Osteocyte (in vitro differentiated cells): Measurements from ENCODE around the gene PLEK. TPM values are rescaled to one million over a fixed set of nuclear protein-coding genes. Genes with fewer than 3 reads are reported as not detected.

Experiments used
- DNase-seq: peaks from one replicate; pipeline ENCODE4 v3.0.0; 2021; ENCODE audit warnings: mixed read lengths; ENCODE audit not compliant: unreplicated experiment; ENCODE audit errors: extremely low spot score
- H3K27ac Mint-ChIP-seq: one replicate; pipeline ENCODE4 v1.8.0; 2021; ENCODE audit warnings: mild to moderate bottlenecking, mixed read lengths; ENCODE audit not compliant: unreplicated experiment
- H3K27me3 Mint-ChIP-seq: one replicate; pipeline ENCODE4 v1.8.0; 2021; ENCODE audit warnings: mixed read lengths; ENCODE audit not compliant: unreplicated experiment
- H3K36me3 Mint-ChIP-seq: one replicate; pipeline ENCODE4 v1.8.0; 2021; ENCODE audit warnings: mixed read lengths; ENCODE audit not compliant: unreplicated experiment
- H3K4me1 Mint-ChIP-seq: one replicate; pipeline ENCODE4 v1.8.0; 2021; ENCODE audit warnings: mixed read lengths; ENCODE audit not compliant: unreplicated experiment
- H3K4me3 Mint-ChIP-seq: one replicate; pipeline ENCODE4 v1.8.0; 2021; ENCODE audit warnings: mild to moderate bottlenecking, moderate library complexity, mixed read lengths; ENCODE audit not compliant: unreplicated experiment
- H3K9me3 Mint-ChIP-seq: one replicate; pipeline ENCODE4 v1.8.0; 2021; ENCODE audit warnings: mixed read lengths; ENCODE audit not compliant: unreplicated experiment
- total RNA-seq: library from RNA; stranded (reverse); gene quantifications from 2 replicates; pipeline ENCODE4 v1.2.1, GENCODE V29; 2021
- TF ChIP-seq, protein P1 (sequence below): fragments of 200-600 bp; sonication (generic); IDR thresholded peaks from 2 replicates; pipeline ENCODE4 v1.5.0; 2021; ENCODE audit warnings: antibody characterized with exemption, mild to moderate bottlenecking, moderate library complexity

The PLEK gene
- total RNA-seq, 1 donor from 2014 or later = 0.19 TPM

DNA sequence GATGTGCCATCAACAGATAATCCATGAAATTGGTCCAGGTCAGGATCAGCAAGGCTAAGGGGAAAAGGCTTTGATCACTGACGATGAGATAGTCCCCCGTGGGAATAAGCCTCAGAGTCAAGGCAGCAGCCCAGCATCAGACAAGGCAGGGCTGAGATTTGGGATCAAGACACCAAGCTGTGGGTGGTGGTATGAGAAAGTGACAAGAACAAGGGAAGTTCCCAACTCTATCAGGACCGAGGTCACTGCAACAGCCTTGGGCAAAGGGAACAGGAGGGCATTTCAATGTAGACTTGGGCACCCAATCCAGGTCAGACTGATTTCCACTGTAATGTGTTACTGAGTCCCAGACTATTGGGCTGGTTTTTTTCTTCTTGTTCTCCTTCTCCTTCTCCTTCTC lies 18.7 kb downstream of the PLEK start:
- H3K9me3 Mint-ChIP-seq = no peaks in the 10 kb centered on the region
- TF ChIP-seq, protein P1, sequence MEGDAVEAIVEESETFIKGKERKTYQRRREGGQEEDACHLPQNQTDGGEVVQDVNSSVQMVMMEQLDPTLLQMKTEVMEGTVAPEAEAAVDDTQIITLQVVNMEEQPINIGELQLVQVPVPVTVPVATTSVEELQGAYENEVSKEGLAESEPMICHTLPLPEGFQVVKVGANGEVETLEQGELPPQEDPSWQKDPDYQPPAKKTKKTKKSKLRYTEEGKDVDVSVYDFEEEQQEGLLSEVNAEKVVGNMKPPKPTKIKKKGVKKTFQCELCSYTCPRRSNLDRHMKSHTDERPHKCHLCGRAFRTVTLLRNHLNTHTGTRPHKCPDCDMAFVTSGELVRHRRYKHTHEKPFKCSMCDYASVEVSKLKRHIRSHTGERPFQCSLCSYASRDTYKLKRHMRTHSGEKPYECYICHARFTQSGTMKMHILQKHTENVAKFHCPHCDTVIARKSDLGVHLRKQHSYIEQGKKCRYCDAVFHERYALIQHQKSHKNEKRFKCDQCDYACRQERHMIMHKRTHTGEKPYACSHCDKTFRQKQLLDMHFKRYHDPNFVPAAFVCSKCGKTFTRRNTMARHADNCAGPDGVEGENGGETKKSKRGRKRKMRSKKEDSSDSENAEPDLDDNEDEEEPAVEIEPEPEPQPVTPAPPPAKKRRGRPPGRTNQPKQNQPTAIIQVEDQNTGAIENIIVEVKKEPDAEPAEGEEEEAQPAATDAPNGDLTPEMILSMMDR = no peak
- no peak overlapping the region for H3K27ac Mint-ChIP-seq
- no peaks in the 10 kb centered on the region for H3K4me1 Mint-ChIP-seq
- no peak for DNase-seq
- peaks cover 46% of the 10 kb centered on the region for H3K27me3 Mint-ChIP-seq
- no peaks in the 10 kb centered on the region for H3K36me3 Mint-ChIP-seq
- H3K4me3 Mint-ChIP-seq = no peak overlapping the region

DNA sequence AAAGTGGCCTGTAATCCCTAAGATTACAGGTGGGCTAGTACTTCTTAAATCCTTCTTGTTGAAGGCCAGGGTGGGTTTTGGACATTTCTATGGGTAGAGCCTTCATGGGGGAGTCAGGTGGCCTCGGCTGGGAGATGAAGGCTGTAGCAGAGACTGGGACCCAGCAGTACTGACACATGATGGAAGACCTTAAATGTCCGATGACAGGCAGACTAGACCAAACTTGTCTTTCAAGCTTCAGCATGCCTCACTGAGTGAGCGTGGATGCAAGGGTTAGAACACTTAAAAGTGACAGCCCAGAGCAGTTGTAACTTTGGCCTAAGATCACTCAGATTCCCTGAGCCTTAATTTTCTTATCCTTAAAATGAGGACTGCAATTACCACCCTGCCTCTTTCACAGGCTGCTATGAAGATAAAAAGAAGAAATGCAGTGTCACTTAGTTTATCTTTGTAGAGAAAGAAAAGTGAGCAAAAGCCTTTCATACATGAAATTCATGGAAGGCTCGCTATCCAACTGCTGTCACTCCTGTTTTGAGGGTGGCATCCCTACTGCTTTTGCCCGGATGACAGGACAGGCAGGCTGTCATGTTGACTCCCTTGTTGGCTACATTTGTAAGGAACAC lies 19.5 kb downstream of the PLEK start:
- DNase-seq = no peak
- Mint-ChIP-seq H3K4me1 (no peaks in the 10 kb centered on the region), H3K27ac (no peak overlapping the region), H3K36me3 (no peaks in the 10 kb centered on the region), H3K9me3 (no peaks in the 10 kb centered on the region), H3K4me3 (no peak overlapping the region), H3K27me3 (peaks cover 49% of the 10 kb centered on the region)
- TF ChIP-seq, protein P1 = no peak

DNA sequence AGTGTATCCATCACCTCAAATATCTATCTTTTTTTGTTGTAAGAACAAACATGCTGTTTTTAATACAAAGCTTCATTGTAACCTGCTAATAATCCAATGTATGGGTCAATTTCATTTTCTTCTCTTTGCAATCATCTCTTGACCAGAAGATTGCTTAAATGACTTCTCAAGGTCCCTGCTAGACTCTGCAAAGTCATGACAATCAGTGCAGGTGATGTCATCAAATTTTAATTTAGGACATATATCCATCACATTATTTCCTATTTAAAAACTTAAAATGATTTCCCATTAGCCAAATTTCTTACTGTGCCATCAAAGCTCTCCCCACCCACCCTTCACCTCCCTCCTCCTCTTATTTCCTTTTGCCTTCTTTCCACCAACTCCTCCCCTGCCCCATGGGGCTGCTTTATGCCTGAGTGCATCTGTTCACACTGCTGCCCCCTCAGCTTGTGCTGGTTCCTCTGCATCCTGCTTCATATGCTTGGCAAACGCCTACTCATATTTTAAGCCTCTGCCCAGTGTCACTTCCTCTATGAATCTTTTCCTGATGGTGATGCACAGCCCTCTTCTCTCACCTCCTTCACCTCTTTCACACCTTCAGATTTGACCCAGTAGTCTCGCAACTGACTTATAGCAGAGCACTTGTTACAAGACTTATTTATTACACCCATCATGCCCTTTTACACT lies 20.3 kb downstream of the PLEK start:
- H3K27me3 Mint-ChIP-seq = peaks cover 46% of the 10 kb centered on the region
- H3K9me3 Mint-ChIP-seq = no peaks in the 10 kb centered on the region
- no peak overlapping the region for H3K4me3 Mint-ChIP-seq
- no peaks in the 10 kb centered on the region for H3K36me3 Mint-ChIP-seq
- H3K27ac Mint-ChIP-seq = no peak overlapping the region
- DNase-seq = no peak
- TF ChIP-seq, protein P1 = no peak
- no peaks in the 10 kb centered on the region for H3K4me1 Mint-ChIP-seq

DNA sequence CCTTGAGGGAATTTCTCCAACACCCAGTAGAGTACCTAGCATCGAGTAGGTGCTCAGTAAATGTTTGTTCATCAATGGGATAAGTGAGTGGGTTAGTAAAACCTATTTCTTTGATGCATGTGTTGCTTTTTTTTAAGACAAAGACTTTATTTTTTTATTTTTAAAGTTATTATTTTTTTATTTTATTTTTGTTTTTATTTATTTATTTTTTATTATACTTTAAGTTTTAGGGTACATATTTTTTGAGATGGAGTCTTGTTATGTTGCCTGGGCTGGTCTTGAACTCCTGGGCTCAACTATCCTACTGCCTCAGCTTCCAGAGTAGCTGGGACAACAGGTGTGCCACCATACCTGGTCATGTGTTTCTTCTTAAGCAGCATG lies 20.8 kb downstream of the PLEK start:
- H3K4me3 Mint-ChIP-seq = no peak overlapping the region
- no peaks in the 10 kb centered on the region for H3K9me3 Mint-ChIP-seq
- TF ChIP-seq, protein P1 = no peak
- H3K27me3 Mint-ChIP-seq = peaks cover 46% of the 10 kb centered on the region
- no peaks in the 10 kb centered on the region for H3K36me3 Mint-ChIP-seq
- no peaks in the 10 kb centered on the region for H3K4me1 Mint-ChIP-seq
- DNase-seq = no peak
- H3K27ac Mint-ChIP-seq = no peak overlapping the region

DNA sequence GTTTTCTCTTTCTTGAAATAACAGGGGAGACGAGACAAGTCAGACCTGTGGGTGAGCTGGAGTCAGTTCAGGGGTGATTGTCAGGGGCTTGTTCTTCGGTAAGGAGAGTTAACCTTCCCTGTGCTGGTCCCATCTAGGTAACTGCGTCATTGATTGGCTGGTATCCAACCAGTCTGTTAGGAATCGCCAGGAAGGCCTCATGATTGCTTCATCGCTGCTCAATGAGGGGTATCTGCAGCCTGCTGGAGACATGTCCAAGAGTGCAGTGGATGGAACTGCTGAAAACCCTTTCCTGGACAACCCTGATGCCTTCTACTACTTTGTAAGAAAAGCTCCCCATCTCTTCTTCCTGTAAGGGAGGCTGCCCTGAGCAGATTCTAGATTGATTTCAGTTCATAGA lies 21.3 kb downstream of the PLEK start:
- Mint-ChIP-seq H3K27me3 (peaks cover 49% of the 10 kb centered on the region), H3K27ac (no peak overlapping the region), H3K9me3 (no peaks in the 10 kb centered on the region), H3K4me1 (no peaks in the 10 kb centered on the region), H3K4me3 (no peak overlapping the region), H3K36me3 (no peaks in the 10 kb centered on the region)
- DNase-seq = no peak
- TF ChIP-seq, protein P1 = no peak
